Measurements from ENCODE around the gene GRK5.

- TF ChIP-seq POLR2AphosphoS5 (IDR thresholded peaks at IDR 0.05) (no peak), POLR2A (IDR thresholded peaks at IDR 0.05) (no peak)
- TF ChIP-seq, protein P1, sequence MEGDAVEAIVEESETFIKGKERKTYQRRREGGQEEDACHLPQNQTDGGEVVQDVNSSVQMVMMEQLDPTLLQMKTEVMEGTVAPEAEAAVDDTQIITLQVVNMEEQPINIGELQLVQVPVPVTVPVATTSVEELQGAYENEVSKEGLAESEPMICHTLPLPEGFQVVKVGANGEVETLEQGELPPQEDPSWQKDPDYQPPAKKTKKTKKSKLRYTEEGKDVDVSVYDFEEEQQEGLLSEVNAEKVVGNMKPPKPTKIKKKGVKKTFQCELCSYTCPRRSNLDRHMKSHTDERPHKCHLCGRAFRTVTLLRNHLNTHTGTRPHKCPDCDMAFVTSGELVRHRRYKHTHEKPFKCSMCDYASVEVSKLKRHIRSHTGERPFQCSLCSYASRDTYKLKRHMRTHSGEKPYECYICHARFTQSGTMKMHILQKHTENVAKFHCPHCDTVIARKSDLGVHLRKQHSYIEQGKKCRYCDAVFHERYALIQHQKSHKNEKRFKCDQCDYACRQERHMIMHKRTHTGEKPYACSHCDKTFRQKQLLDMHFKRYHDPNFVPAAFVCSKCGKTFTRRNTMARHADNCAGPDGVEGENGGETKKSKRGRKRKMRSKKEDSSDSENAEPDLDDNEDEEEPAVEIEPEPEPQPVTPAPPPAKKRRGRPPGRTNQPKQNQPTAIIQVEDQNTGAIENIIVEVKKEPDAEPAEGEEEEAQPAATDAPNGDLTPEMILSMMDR (IDR thresholded peaks at IDR 0.05), result no peak
These were observed 112.0 kb downstream of the GRK5 start for GRCh38 chr10:119319161-119319919.
